T-cell (primary cell): Measurements from ENCODE around the gene DAPK1. TPM values are rescaled to one million over a fixed set of nuclear protein-coding genes. Genes with fewer than 3 reads are reported as not detected.

Experiments used
- ATAC-seq, 4 experiments: fragments of 200-7000 bp in 3 of 4; fragments of 150-1000 bp in 1 of 4; cut with Tn5 transposase; replicated peaks in 1 of 4; 1 replicate in 3 of 4; 2 replicates in 1 of 4; pipeline ENCODE4 v1.10.0; 2021; ENCODE audit warnings: moderate library complexity in 3 of 4, mild to moderate bottlenecking in 2 of 4, moderate number of reproducible peaks in 1 of 4
- CTCF ChIA-PET, 2 donors: fragments of 300-600 bp; sonication (Branson Sonifier 250); formaldehyde crosslinking; loops; one replicate each; lab custom pipeline; 2022; ENCODE audit warnings: antibody characterized with exemption in 2 of 2; lab: Charles Lee
- POLR2A ChIA-PET, 2 donors: fragments of 300-600 bp; sonication (Branson Sonifier 250); formaldehyde crosslinking; loops; one replicate each; lab custom pipeline; 2022; ENCODE audit warnings: antibody characterized with exemption in 2 of 2; lab: Charles Lee
- DNase-seq, 35 experiments: peaks; one replicate each; pipeline versions ENCODE4 v3.0.0 to v3.0.0-alpha.2; 2013 to 2023
- H3K27ac ChIP-seq: one replicate; pipeline ENCODE4 v1.5.1; 2013; ENCODE audit warnings: low read length
- H3K27me3 ChIP-seq, 2 experiments: replicated peaks in 1 of 2; 1 replicate in 1 of 2; 2 replicates in 1 of 2; pipeline versions ENCODE4 v1.6.1 to v1.7.0; 2013; ENCODE audit warnings: low read length in 1 of 2, mixed read lengths in 1 of 2; ENCODE audit not compliant: control insufficient read depth in 2 of 2, insufficient read depth in 2 of 2; ENCODE audit errors: extremely low read depth in 1 of 2
- H3K36me3 ChIP-seq, 2 donors: 1 replicate in 1 of 2; 2 replicates in 1 of 2; pipeline versions ENCODE4 v1.6.1 to v1.7.0; 2013; ENCODE audit warnings: low read length in 1 of 2; ENCODE audit not compliant: control insufficient read depth in 2 of 2, insufficient read depth in 1 of 2; ENCODE audit errors: extremely low read depth in 1 of 2
- H3K4me1 ChIP-seq, 2 experiments: 1 replicate in 1 of 2; 2 replicates in 1 of 2; pipeline versions ENCODE4 v1.6.1 to v1.7.0; 2013; ENCODE audit warnings: low read length in 2 of 2, mixed read lengths in 1 of 2; ENCODE audit not compliant: insufficient read depth in 2 of 2, control insufficient read depth in 1 of 2; ENCODE audit errors: extremely low read depth in 1 of 2
- H3K4me3 ChIP-seq, 2 donors: 1 replicate in 1 of 2; 2 replicates in 1 of 2; pipeline versions ENCODE4 v1.5.1 to v1.7.0; 2013; ENCODE audit warnings: mild to moderate bottlenecking in 2 of 2, low read length in 1 of 2, moderate library complexity in 1 of 2; ENCODE audit not compliant: control insufficient read depth in 1 of 2; ENCODE audit errors: extremely low read depth in 1 of 2
- H3K9me3 ChIP-seq: 2 replicates; pipeline ENCODE4 v1.7.0; 2013
- H3K27ac Mint-ChIP-seq, 2 donors: one replicate each; pipeline ENCODE4 v1.8.0; 2020 to 2021; ENCODE audit warnings: mild to moderate bottlenecking in 2 of 2, mixed read lengths in 2 of 2
- H3K27me3 Mint-ChIP-seq, 2 donors: one replicate each; pipeline ENCODE4 v1.8.0; 2021 to 2022; ENCODE audit warnings: mixed read lengths in 2 of 2
- H3K36me3 Mint-ChIP-seq: one replicate; pipeline ENCODE4 v1.8.0; 2021; ENCODE audit warnings: mixed read lengths
- H3K4me1 Mint-ChIP-seq, 3 donors: one replicate each; pipeline ENCODE4 v1.8.0; 2020 to 2022; ENCODE audit warnings: mixed read lengths in 3 of 3, mild to moderate bottlenecking in 1 of 3
- H3K4me3 Mint-ChIP-seq, 3 donors: one replicate each; pipeline ENCODE4 v1.8.0; 2020 to 2022; ENCODE audit warnings: mild to moderate bottlenecking in 3 of 3, mixed read lengths in 3 of 3, moderate library complexity in 3 of 3
- H3K9me3 Mint-ChIP-seq, 3 donors: one replicate each; pipeline ENCODE4 v1.8.0; 2020 to 2022; ENCODE audit warnings: mixed read lengths in 3 of 3
- WGBS: methylation state at CpG from one replicate; pipeline ENCODE4 v1.1.5; 2013; ENCODE audit warnings: missing lambda C conversion rate; ENCODE audit not compliant: insufficient coverage; 5-methylcytosine and 5-hydroxymethylcytosine counted together
- total RNA-seq, 35 experiments: library from RNA in 6 of 35; stranded (reverse) in 6 of 35; fragments of 120-200 nt in 1 of 35; gene quantifications; one replicate each; pipeline versions ENCODE4 v1.2.1 to v1.2.4 and lab custom pipeline; 2013 to 2026

The DAPK1 gene
- total RNA-seq, 5 donors from 2014 or later (not counting 1 experiment from before 2014, with no cell fraction given), result 1.7 to 4.2 (median 2.8) TPM

- Mint-ChIP-seq H3K36me3 (no peaks in the 10 kb centered on the region), H3K27me3 (peaks cover 3 to 10% of the 10 kb centered on the region in 2 donors), H3K9me3 (peaks cover 0 to 7% (median 0%) of the 10 kb centered on the region in 3 donors), H3K4me1 (no peaks in the 10 kb centered on the region), H3K27ac (no peak overlapping the region), H3K4me3 (no peak overlapping the region)
- Histone ChIP-seq H3K27ac (no peak overlapping the region), H3K27me3 (peaks cover 0 to 12% of the 10 kb centered on the region in 2 experiments), H3K36me3 (no peaks in the 10 kb centered on the region), H3K4me1 (no peaks in the 10 kb centered on the region), H3K4me3 (no peak overlapping the region), H3K9me3 (no peaks in the 10 kb centered on the region)
- ChIA-PET CTCF (no interaction called here), POLR2A (no interaction called here)
- WGBS, result 93% methylated on average over 2 of the region's 3 CpGs
- ATAC-seq (no peak), DNase-seq (no peak)
These were observed 169.6 kb downstream of the DAPK1 start for GRCh38 chr9:87667164-87667738.

GRCh38 chr9:87668222-87668621, 170.6 kb downstream of the DAPK1 start:
- WGBS, result 70% methylated on average over 6 of the region's 8 CpGs
- no peaks in the 10 kb centered on the region for H3K4me1 Mint-ChIP-seq
- Histone ChIP-seq H3K9me3 (no peaks in the 10 kb centered on the region), H3K4me1 (no peaks in the 10 kb centered on the region), H3K27ac (no peak overlapping the region), H3K4me3 (no peak overlapping the region), H3K36me3 (no peaks in the 10 kb centered on the region), H3K27me3 (peaks cover 0 to 10% of the 10 kb centered on the region in 2 experiments)
- no peak for ATAC-seq
- no peak overlapping the region for H3K4me3 Mint-ChIP-seq
- H3K27me3 Mint-ChIP-seq, result peaks cover 3 to 10% of the 10 kb centered on the region in 2 donors
- no peak overlapping the region for H3K27ac Mint-ChIP-seq
- H3K9me3 Mint-ChIP-seq, result peaks cover 0 to 7% (median 0%) of the 10 kb centered on the region in 3 donors
- CTCF ChIA-PET, result no interaction called here
- no peak for DNase-seq
- POLR2A ChIA-PET, result no interaction called here
- no peaks in the 10 kb centered on the region for H3K36me3 Mint-ChIP-seq

DNA sequence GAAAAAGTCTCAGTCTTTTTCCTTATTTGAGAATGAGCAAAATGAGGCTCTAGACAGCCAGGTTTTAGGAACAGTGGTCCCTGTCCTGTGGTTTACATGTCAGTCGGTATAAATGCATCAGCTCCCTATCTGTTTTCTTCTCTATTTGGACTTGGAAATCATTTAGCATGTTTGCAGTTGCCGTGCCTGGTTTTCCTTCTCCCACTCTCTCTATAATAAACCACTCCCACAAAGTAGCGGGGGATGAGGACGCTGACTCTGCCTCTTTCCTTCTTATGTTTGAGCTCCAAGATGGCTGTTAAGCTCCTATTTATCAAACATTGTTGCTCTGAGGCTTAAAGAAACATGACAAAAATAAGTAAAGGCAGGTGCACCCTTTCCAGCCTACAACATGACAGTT, 171.1 kb downstream of the DAPK1 start:
- peaks cover 0 to 10% of the 10 kb centered on the region in 2 experiments for H3K27me3 ChIP-seq
- no peaks in the 10 kb centered on the region for H3K4me1 Mint-ChIP-seq
- H3K9me3 Mint-ChIP-seq, result peaks cover 0 to 7% (median 0%) of the 10 kb centered on the region in 3 donors
- H3K36me3 Mint-ChIP-seq, result no peaks in the 10 kb centered on the region
- no peak overlapping the region for H3K27ac ChIP-seq
- H3K4me3 ChIP-seq, result no peak overlapping the region
- DNase-seq (no peak), ATAC-seq (no peak)
- peaks cover 3 to 10% of the 10 kb centered on the region in 2 donors for H3K27me3 Mint-ChIP-seq
- no peak overlapping the region for H3K27ac Mint-ChIP-seq
- no peaks in the 10 kb centered on the region for H3K36me3 ChIP-seq
- H3K9me3 ChIP-seq, result no peaks in the 10 kb centered on the region
- CTCF ChIA-PET, result no interaction called here
- no peaks in the 10 kb centered on the region for H3K4me1 ChIP-seq
- H3K4me3 Mint-ChIP-seq, result no peak overlapping the region
- POLR2A ChIA-PET, result no interaction called here
- WGBS, result 87% methylated on average over 4 of the region's 4 CpGs

- no peaks in the 10 kb centered on the region for H3K4me1 Mint-ChIP-seq
- peaks cover 0 to 6% of the 10 kb centered on the region in 2 experiments for H3K27me3 ChIP-seq
- no peaks in the 10 kb centered on the region for H3K4me1 ChIP-seq
- no peak for DNase-seq
- 84% methylated on average over 10 of the region's 18 CpGs for whole genome bisulfite sequencing
- no peak overlapping the region for H3K27ac ChIP-seq
- no peak overlapping the region for H3K4me3 ChIP-seq
- no peak for ATAC-seq
- no peaks in the 10 kb centered on the region for H3K9me3 ChIP-seq
- H3K36me3 Mint-ChIP-seq, result no peaks in the 10 kb centered on the region
- peaks cover 0 to 6% of the 10 kb centered on the region in 2 donors for H3K27me3 Mint-ChIP-seq
- ChIA-PET POLR2A (no interaction called here), CTCF (no interaction called here)
- H3K9me3 Mint-ChIP-seq, result peaks cover 0 to 7% (median 0%) of the 10 kb centered on the region in 3 donors
- no peak overlapping the region for H3K27ac Mint-ChIP-seq
- no peaks in the 10 kb centered on the region for H3K36me3 ChIP-seq
- H3K4me3 Mint-ChIP-seq, result no peak overlapping the region
These were observed 173.1 kb downstream of the DAPK1 start for GRCh38 chr9:87670572-87671264.

DNA sequence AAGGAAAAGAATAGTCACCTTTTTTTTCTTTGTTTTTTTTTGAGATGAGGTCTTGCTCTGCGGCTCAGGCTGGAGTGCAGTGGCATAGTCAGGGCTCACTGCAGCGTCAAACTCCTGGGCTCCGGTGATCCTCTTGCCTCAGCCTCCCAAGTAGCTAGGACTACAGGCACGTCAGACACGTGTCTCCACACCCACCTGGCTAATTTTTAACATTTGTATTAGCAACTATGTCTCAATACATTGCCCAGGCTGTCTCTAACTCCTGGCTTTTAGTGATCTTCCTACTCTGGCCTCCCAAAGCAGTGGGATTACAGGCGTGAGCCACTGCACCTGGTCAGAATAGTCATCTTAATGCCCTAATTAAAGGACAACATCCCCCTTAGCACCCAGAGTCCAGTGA, 173.8 kb downstream of the DAPK1 start:
- Histone ChIP-seq H3K4me1 (no peaks in the 10 kb centered on the region), H3K27ac (no peak overlapping the region), H3K4me3 (no peak overlapping the region), H3K9me3 (no peaks in the 10 kb centered on the region), H3K27me3 (peaks cover 0 to 6% of the 10 kb centered on the region in 2 experiments), H3K36me3 (no peaks in the 10 kb centered on the region)
- DNase-seq, result no peak
- H3K36me3 Mint-ChIP-seq, result no peaks in the 10 kb centered on the region
- no peak for ATAC-seq
- no peaks in the 10 kb centered on the region for H3K4me1 Mint-ChIP-seq
- 67% methylated on average over 4 of the region's 6 CpGs for WGBS
- peaks cover 0 to 6% of the 10 kb centered on the region in 2 donors for H3K27me3 Mint-ChIP-seq
- ChIA-PET CTCF (no interaction called here), POLR2A (no interaction called here)
- H3K4me3 Mint-ChIP-seq, result no peak overlapping the region
- H3K27ac Mint-ChIP-seq, result no peak overlapping the region
- peaks cover 0 to 7% (median 0%) of the 10 kb centered on the region in 3 donors for H3K9me3 Mint-ChIP-seq

DNA sequence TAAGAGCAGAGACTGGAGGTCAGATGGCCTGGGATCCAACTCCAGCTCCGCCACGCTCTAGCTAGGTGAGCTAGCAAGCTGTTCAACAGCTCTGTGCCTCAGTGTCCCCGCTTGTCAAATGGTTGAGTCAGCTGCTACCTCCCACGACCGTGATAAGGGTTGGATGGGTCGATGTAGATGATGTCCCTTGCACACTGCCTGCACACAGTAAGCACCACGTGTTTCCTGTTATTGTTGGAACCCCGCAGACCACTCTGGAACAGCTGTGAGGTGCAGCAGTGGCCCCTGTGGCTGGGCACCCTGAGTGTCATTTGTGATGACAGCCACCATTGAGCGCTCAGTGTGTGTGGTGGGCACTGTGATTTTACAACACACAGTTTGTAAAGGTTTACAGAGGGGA, 174.3 kb downstream of the DAPK1 start:
- no peak for DNase-seq
- H3K27me3 Mint-ChIP-seq, result peaks cover 0 to 6% of the 10 kb centered on the region in 2 donors
- WGBS, result 74% methylated on average over 9 of the region's 9 CpGs
- Histone ChIP-seq H3K36me3 (no peaks in the 10 kb centered on the region), H3K27ac (no peak overlapping the region), H3K27me3 (peaks cover 0 to 6% of the 10 kb centered on the region in 2 experiments), H3K4me1 (no peaks in the 10 kb centered on the region), H3K9me3 (no peaks in the 10 kb centered on the region), H3K4me3 (no peak overlapping the region)
- no peak overlapping the region for H3K4me3 Mint-ChIP-seq
- no peaks in the 10 kb centered on the region for H3K4me1 Mint-ChIP-seq
- CTCF ChIA-PET, result no interaction called here
- POLR2A ChIA-PET, result no interaction called here
- no peaks in the 10 kb centered on the region for H3K36me3 Mint-ChIP-seq
- peaks cover 0 to 5% (median 0%) of the 10 kb centered on the region in 3 donors for H3K9me3 Mint-ChIP-seq
- H3K27ac Mint-ChIP-seq, result no peak overlapping the region
- ATAC-seq, result no peak
